Immature natural killer cell (primary cell): ENCODE data around the gene SPIN4. TPM values are rescaled to one million over a fixed set of nuclear protein-coding genes. Genes with fewer than 3 reads are reported as not detected.
"Not testable (repeated sequence)": the region's sequence is repeated elsewhere in the genome, so short reads cannot be mapped to it uniquely, and the experiment has no call there.

ENCODE experiments used
- DNase-seq, 3 donors: peaks; one replicate each; pipeline ENCODE4 v3.0.0; 2022; ENCODE audit warnings: mixed read lengths in 1 of 3
- H3K27ac Mint-ChIP-seq, 6 donors: one replicate each; pipeline ENCODE4 v1.8.0; 2020; ENCODE audit warnings: mixed read lengths in 6 of 6, mild to moderate bottlenecking in 5 of 6, inconsistent platforms in 4 of 6, moderate library complexity in 3 of 6
- H3K27me3 Mint-ChIP-seq, 3 donors: one replicate each; pipeline ENCODE4 v1.8.0; 2020 to 2021; ENCODE audit warnings: low read depth in 3 of 3, mild to moderate bottlenecking in 3 of 3, mixed read lengths in 3 of 3, moderate library complexity in 3 of 3, inconsistent platforms in 1 of 3
- H3K36me3 Mint-ChIP-seq, 3 donors: one replicate each; pipeline ENCODE4 v1.8.0; 2020; ENCODE audit warnings: mixed read lengths in 3 of 3, inconsistent platforms in 2 of 3, mild to moderate bottlenecking in 2 of 3
- H3K4me1 Mint-ChIP-seq, 2 donors: one replicate each; pipeline ENCODE4 v1.8.0; 2020; ENCODE audit warnings: inconsistent platforms in 2 of 2, mild to moderate bottlenecking in 2 of 2, mixed read lengths in 2 of 2, moderate library complexity in 1 of 2
- H3K4me3 Mint-ChIP-seq, 5 donors: one replicate each; pipeline ENCODE4 v1.8.0; 2020; ENCODE audit warnings: mild to moderate bottlenecking in 5 of 5, mixed read lengths in 5 of 5, inconsistent platforms in 3 of 5, moderate library complexity in 3 of 5
- H3K9me3 Mint-ChIP-seq, 6 donors: one replicate each; pipeline ENCODE4 v1.8.0; 2020; ENCODE audit warnings: mild to moderate bottlenecking in 6 of 6, mixed read lengths in 6 of 6, inconsistent platforms in 4 of 6, moderate library complexity in 3 of 6
- polyA plus RNA-seq, 3 donors: library from polyadenylated mRNA; unstranded; fragments of 300-500 nt; fragmentation: Illumina TruSeq; gene quantifications; one replicate each; pipeline ENCODE4 v1.2.3, GENCODE V29; 2021

The SPIN4 gene
- 1 to 10 TPM; 2.9 to 3.8 (median 3.3) TPM for polyA plus RNA-seq

- H3K4me3 Mint-ChIP-seq, result peak within 1 kb of the TSS; percentile 86 to 96 (median 92)
- peak; percentile 77 to 81 (median 80) for DNase-seq
- no peaks in the 10 kb centered on the region for H3K36me3 Mint-ChIP-seq
- H3K9me3 Mint-ChIP-seq, result no peaks in the 10 kb centered on the region
- peaks cover 18 to 19% of the 10 kb centered on the region in 2 donors for H3K4me1 Mint-ChIP-seq
- H3K27me3 Mint-ChIP-seq, result peaks cover 0 to 4% (median 0%) of the 10 kb centered on the region in 3 donors
- peak within 1 kb of the TSS; percentile 71 to 94 (median 88) for H3K27ac Mint-ChIP-seq
Measured at GRCh38 chrX:63350941-63351616, at the start of gene SPIN4. TSS of gene SPIN4 (minus strand) at chrX:63351332. CDS start at chrX:63350819, 513 bp downstream.

GRCh38 chrX:63400340-63400739 lies 49.2 kb upstream of the SPIN4 start:
- DNase-seq, result no peak
- H3K27ac Mint-ChIP-seq, result no peak overlapping the region

GRCh38 chrX:63394872-63395271 lies 43.7 kb upstream of the SPIN4 start:
- peaks cover 0 to 1% (median 0%) of the 10 kb centered on the region in 3 donors for H3K27me3 Mint-ChIP-seq
- H3K4me3 Mint-ChIP-seq, result no peak overlapping the region
- H3K36me3 Mint-ChIP-seq, result peaks cover 0 to 5% (median 3%) of the 10 kb centered on the region in 3 donors
- H3K9me3 Mint-ChIP-seq, result no peaks in the 10 kb centered on the region
- DNase-seq, result no peak
- no peaks in the 10 kb centered on the region for H3K4me1 Mint-ChIP-seq
- H3K27ac Mint-ChIP-seq, result no peak overlapping the region

More at GRCh38 chrX:63400340-63400739, 49.2 kb upstream of the SPIN4 start:
- Mint-ChIP-seq H3K36me3 (peaks cover 0 to 7% (median 5%) of the 10 kb centered on the region in 3 donors), H3K4me1 (no peaks in the 10 kb centered on the region), H3K4me3 (no peak overlapping the region), H3K27me3 (peaks cover 0 to 3% (median 2%) of the 10 kb centered on the region in 3 donors), H3K9me3 (peaks cover 0 to 4% (median 0%) of the 10 kb centered on the region in 6 donors)

GRCh38 chrX:63393094-63393493 lies 42.0 kb upstream of the SPIN4 start:
- DNase-seq, H3K27ac Mint-ChIP-seq, H3K27me3 Mint-ChIP-seq, H3K36me3 Mint-ChIP-seq, H3K4me3 Mint-ChIP-seq, H3K4me1 Mint-ChIP-seq, H3K9me3 Mint-ChIP-seq: not testable (repeated sequence)

- Mint-ChIP-seq H3K4me1 (no peaks in the 10 kb centered on the region), H3K9me3 (no peaks in the 10 kb centered on the region), H3K27ac (no peak overlapping the region), H3K27me3 (peaks cover 0 to 3% (median 0%) of the 10 kb centered on the region in 3 donors), H3K36me3 (no peaks in the 10 kb centered on the region), H3K4me3 (no peak overlapping the region)
- no peak for DNase-seq
Measured at GRCh38 chrX:63387411-63387810, 36.3 kb upstream of the SPIN4 start.

GRCh38 chrX:63384263-63384662 lies 33.1 kb upstream of the SPIN4 start:
- not testable (repeated sequence) for H3K27me3 Mint-ChIP-seq, DNase-seq

GRCh38 chrX:63373012-63373411 lies 21.9 kb upstream of the SPIN4 start:
- H3K36me3 Mint-ChIP-seq, H3K9me3 Mint-ChIP-seq, H3K27ac Mint-ChIP-seq, H3K4me3 Mint-ChIP-seq, DNase-seq, H3K27me3 Mint-ChIP-seq, H3K4me1 Mint-ChIP-seq: not testable (repeated sequence)

More at GRCh38 chrX:63384263-63384662, 33.1 kb upstream of the SPIN4 start:
- H3K27ac Mint-ChIP-seq, H3K4me3 Mint-ChIP-seq, H3K9me3 Mint-ChIP-seq, H3K36me3 Mint-ChIP-seq, H3K4me1 Mint-ChIP-seq: not testable (repeated sequence)

- Mint-ChIP-seq H3K4me1 (peaks cover 8 to 13% of the 10 kb centered on the region in 2 donors), H3K36me3 (peaks cover 0 to 11% (median 6%) of the 10 kb centered on the region in 3 donors), H3K9me3 (peaks cover 2 to 17% (median 7%) of the 10 kb centered on the region in 6 donors), H3K4me3 (peak overlapping the region in 1 of 5 donors; percentile 14)
- not testable (repeated sequence) for H3K27ac Mint-ChIP-seq, DNase-seq, H3K27me3 Mint-ChIP-seq
Measured at GRCh38 chrX:63367699-63368098, 16.6 kb upstream of the SPIN4 start.

- Mint-ChIP-seq H3K4me1 (peaks cover 8 to 13% of the 10 kb centered on the region in 2 donors), H3K27ac (no peak overlapping the region), H3K9me3 (peaks cover 1 to 17% (median 7%) of the 10 kb centered on the region in 6 donors), H3K4me3 (no peak overlapping the region), H3K36me3 (peaks cover 0 to 8% (median 6%) of the 10 kb centered on the region in 3 donors), H3K27me3 (peaks cover 2 to 5% (median 4%) of the 10 kb centered on the region in 3 donors)
- no peak for DNase-seq
Measured at GRCh38 chrX:63363788-63364187, 12.7 kb upstream of the SPIN4 start.

GRCh38 chrX:63361494-63361893 lies 10.4 kb upstream of the SPIN4 start:
- Mint-ChIP-seq H3K9me3 (peaks cover 0 to 17% (median 6%) of the 10 kb centered on the region in 6 donors), H3K4me1 (no peaks in the 10 kb centered on the region), H3K36me3 (peaks cover 0 to 8% (median 6%) of the 10 kb centered on the region in 3 donors), H3K27me3 (peaks cover 0 to 3% (median 1%) of the 10 kb centered on the region in 3 donors), H3K4me3 (no peak overlapping the region), H3K27ac (no peak overlapping the region)
- no peak for DNase-seq

- Mint-ChIP-seq H3K4me3 (no peak overlapping the region), H3K4me1 (peaks cover 11% of the 10 kb centered on the region in 2 donors), H3K27me3 (peaks cover 0 to 4% (median 0%) of the 10 kb centered on the region in 3 donors), H3K27ac (peak overlapping the region in 2 of 6 donors; percentile 28 to 58), H3K36me3 (no peaks in the 10 kb centered on the region), H3K9me3 (no peaks in the 10 kb centered on the region)
- DNase-seq, result no peak
Measured at GRCh38 chrX:63354484-63354883, 3.4 kb upstream of the SPIN4 start.

GRCh38 chrX:63350465-63350877 lies 661 bp downstream of the SPIN4 start:
- no peaks in the 10 kb centered on the region for H3K36me3 Mint-ChIP-seq
- peak overlapping the region; percentile 86 to 96 (median 92) for H3K4me3 Mint-ChIP-seq
- no peaks in the 10 kb centered on the region for H3K9me3 Mint-ChIP-seq
- H3K27me3 Mint-ChIP-seq, result peaks cover 0 to 4% (median 0%) of the 10 kb centered on the region in 3 donors
- peak overlapping the region; percentile 71 to 94 (median 88) for H3K27ac Mint-ChIP-seq
- H3K4me1 Mint-ChIP-seq, result peaks cover 18 to 19% of the 10 kb centered on the region in 2 donors
- peak; percentile 22 to 31 (median 26) for DNase-seq

- H3K36me3 Mint-ChIP-seq, result no peaks in the 10 kb centered on the region
- no peak for DNase-seq
- peaks cover 0 to 4% (median 0%) of the 10 kb centered on the region in 3 donors for H3K27me3 Mint-ChIP-seq
- peak overlapping the region in 4 of 6 donors; percentile 0 to 71 (median 18) for H3K27ac Mint-ChIP-seq
- peaks cover 18 to 19% of the 10 kb centered on the region in 2 donors for H3K4me1 Mint-ChIP-seq
- no peaks in the 10 kb centered on the region for H3K9me3 Mint-ChIP-seq
- peak overlapping the region; percentile 86 to 96 (median 92) for H3K4me3 Mint-ChIP-seq
Measured at GRCh38 chrX:63349307-63349706, 1.8 kb downstream of the SPIN4 start.

GRCh38 chrX:63330681-63331080 lies 20.5 kb downstream of the SPIN4 start:
- Mint-ChIP-seq H3K4me3 (peak overlapping the region in 1 of 5 donors; percentile 50), H3K27me3 (peaks cover 0 to 6% (median 5%) of the 10 kb centered on the region in 3 donors), H3K36me3 (peaks cover 3 to 33% (median 20%) of the 10 kb centered on the region in 3 donors), H3K4me1 (peaks cover 8 to 9% of the 10 kb centered on the region in 2 donors), H3K27ac (peak overlapping the region in 4 of 6 donors; percentile 10 to 59 (median 44)), H3K9me3 (no peaks in the 10 kb centered on the region)
- DNase-seq, result no peak
